GF-D8 (cell line): ENCODE measurements around the gene FOXB2.
"Not testable (repeated sequence)": the region's sequence is repeated elsewhere in the genome, so short reads cannot be mapped to it uniquely, and the experiment has no call there.

Experiments
- DNase-seq: peaks from one replicate; lab custom pipeline; 2025; lab: John Stamatoyannopoulos, UW

Gene FOXB2

DNA sequence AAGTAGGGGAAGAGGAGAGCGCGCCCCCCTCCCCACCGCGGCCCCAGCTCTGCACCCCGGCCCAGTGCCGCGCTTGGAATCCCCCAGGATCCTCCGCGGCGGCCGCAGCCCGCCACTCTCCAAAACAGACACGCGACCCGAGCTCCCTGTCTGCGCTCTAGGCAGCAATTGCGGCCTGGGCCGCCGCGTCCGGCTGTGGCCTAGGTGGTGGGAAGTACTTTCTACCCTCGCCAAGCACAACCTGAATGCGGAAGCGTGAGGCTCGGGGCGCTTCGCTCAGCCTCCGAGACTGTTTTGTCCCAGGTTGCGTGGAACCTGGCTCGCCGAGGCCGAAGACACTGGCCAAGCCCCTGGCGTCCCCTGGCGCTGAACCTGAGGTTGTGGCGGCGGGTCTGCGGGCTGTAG lies 3.3 kb upstream of the FOXB2 start:
- DNase-seq = no peak

DNA sequence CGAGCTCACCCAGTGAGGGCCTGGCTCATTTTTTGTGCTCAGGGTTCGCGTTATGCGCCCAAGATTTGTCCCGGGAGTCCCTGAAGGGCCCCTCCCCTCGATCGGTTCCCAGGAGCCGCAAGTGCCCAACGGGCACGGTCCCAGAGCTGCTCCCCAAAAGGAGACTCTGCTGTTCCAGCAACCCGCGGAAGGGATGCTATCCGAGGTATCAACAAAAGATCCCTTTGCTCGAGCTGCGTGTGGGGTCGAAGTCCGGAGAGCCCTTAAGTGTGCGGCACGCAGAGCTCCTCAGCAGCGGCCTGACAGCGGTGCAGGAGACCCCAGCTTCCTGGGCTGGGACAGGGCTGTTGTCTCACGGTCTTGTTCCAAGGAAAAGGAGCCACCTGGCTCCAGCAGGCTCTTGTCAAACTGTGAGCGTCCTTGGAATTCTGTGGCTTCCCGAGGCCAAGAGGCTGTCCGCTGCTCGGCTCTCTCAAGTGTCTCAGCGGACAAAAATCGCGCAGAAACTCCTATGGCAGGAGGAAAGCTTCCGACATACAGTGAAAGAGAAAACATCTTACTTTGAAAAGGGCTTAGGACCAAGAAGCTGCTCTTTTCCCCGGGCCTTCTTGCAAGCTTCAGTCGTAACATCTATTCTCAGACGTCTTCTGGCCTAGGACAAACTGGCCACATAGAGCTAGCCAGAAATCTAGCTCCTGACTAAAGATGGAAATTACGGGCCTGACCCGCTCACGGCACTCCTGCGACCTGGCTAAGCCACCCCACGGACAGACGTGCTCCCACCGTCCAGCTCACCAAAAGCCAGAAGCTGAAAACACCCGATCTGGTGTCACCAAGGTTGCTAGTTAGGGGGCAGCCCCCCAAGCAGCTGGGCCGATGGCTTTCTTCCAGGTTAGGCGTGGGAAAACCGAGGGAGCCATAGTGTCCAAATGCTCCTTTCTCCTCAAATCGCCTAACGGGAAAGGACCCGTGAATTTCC lies 2.6 kb upstream of the FOXB2 start:
- no peak for DNase-seq

DNA sequence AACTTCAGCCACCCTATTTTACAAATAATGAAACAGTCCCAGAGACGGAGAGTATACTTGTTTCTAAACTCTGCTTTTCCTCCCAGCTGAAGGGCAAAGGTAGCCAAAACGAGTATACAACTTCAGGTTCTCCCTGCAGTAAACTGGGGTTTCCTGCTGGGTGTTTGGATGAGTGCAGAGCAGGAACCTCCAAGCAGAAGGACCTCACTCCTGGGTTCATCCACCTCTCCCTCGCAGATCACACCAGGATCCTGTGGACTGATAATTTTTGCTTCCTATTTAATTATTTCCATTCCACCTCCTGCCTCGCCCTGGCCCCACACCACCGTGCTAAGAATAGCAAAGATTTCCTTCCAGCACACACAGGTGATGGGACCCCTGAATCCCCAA lies 2.0 kb upstream of the FOXB2 start:
- no peak for DNase-seq

DNA sequence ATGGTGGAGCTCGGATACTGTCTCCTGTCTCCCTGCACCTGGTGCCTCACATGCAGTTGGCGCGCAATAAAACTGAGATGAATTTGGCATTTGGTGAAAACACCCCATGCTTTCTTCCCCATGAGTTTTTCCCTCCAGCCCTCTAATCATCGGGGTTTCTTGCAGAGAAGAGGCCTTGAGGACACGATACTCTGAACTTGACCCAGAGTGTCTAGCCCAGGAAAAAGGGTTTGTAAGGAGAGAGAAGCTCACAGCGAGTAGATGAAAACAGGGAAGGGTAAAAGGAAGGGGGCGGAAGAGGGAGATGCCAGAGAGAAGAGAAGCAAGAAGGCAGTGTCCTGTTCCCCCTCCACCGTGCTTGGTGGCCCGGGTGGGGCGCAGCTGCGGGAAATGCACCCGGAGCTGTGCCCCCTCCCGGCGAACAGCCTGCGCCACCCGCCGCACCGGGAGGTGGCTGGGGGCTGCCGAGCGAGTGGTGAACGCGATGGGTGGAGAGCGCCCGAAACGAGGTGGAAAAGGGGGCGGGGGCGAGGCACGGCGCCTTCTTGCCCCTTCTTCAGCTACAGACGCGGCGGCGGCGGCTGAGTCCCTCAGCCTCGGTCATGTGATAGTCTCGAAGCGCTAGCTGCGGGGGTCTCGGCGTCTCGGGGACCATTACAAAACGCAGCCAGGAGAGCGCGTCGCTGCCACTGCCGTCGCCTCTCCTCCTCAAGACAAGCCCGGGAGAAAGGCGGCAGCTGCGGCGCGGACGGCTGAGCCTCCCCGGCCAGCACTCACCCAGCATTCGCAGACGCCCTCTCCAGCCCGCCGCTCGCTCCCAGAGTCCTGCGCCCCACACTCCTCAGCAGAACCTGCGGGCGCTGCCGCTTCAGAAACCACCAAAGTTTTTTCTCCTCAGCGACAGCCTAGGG lies 1.1 kb upstream of the FOXB2 start:
- no peak for DNase-seq

DNA sequence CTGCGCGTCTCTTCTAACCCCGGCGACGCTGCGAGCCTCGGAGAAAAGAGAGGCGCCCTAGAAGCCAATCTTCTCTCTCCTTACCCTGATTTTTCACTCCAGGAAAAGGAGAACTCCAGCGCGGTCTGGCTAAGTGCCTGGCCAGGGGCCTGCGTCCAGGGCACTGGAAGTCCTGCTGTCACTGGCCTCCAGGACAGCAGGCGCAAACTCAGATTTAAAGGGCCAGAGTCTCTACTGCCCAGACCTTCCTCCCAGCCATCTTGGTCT lies 553 bp upstream of the FOXB2 start:
- no peak for DNase-seq

DNA sequence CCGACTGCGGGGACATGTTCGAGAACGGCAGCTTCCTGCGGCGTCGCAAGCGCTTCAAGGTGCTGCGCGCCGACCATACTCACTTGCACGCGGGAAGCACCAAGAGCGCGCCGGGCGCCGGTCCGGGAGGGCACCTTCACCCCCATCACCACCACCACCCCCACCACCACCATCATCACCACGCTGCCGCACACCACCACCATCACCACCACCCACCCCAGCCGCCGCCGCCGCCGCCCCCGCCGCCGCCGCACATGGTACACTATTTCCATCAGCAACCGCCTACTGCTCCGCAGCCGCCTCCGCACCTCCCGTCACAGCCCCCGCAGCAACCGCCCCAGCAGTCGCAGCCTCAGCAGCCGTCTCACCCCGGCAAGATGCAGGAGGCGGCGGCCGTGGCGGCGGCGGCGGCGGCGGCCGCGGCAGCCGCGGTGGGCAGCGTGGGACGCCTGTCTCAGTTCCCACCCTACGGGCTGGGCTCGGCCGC lies 514 bp downstream of the FOXB2 start:
- no peak for DNase-seq

DNA sequence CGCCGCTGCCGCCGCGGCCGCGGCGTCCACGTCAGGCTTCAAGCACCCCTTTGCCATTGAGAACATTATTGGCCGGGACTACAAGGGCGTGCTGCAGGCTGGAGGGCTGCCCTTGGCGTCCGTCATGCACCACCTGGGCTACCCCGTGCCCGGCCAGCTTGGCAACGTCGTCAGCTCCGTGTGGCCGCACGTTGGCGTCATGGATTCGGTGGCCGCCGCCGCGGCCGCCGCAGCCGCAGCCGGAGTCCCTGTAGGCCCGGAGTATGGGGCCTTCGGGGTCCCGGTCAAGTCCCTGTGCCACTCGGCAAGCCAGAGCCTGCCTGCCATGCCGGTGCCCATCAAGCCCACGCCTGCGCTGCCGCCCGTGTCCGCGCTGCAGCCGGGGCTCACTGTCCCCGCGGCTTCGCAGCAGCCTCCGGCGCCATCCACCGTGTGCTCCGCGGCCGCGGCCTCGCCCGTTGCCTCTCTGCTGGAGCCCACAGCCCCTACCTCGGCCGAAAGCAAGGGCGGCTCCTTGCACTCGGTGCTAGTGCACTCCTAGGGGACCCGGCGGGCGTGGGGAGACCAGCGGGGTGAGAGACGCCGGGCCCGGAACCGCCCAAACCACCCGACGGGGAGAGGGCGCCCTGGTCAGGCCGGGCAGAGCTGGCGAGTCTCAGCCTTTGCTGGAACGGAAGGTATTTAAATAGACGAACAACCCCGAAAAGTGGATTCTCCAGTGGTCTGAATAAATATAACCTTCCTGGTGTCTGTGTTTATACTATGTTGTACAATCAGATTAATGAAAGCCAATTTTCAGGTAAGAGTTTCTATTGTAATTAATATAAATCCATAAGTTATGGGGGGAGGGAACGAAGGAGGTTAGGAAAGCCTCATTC lies 1.2 kb downstream of the FOXB2 start:
- DNase-seq = no peak

DNA sequence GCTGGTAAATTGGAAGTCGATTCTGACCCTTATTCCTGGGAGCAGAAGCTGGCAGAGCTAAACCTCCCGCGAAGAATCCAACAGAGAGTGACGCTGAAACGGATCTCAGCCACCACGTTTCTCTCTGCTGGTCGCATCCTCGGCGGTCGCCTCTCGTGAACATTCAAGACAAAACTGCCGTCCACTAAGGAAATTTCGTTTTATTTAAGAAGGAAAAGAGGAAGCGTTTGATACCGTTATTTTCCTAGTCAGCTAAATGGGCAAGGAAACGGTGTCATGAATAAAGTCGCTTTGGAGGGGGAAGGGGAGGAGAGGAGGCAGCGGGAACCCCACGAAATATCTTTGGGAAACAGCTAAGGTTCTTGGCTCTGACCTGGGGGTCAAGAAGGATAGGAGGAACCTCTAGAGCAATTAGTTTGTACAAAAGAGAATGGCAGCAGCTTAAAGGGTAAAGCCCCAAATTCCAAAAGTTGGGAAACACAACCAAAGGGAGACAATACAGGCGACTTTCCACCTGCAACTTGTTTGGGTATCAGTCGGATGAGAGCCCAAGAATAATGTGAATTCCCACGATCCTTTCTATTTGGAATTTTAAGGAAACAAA lies 1.9 kb downstream of the FOXB2 start:
- DNase-seq = no peak

DNA sequence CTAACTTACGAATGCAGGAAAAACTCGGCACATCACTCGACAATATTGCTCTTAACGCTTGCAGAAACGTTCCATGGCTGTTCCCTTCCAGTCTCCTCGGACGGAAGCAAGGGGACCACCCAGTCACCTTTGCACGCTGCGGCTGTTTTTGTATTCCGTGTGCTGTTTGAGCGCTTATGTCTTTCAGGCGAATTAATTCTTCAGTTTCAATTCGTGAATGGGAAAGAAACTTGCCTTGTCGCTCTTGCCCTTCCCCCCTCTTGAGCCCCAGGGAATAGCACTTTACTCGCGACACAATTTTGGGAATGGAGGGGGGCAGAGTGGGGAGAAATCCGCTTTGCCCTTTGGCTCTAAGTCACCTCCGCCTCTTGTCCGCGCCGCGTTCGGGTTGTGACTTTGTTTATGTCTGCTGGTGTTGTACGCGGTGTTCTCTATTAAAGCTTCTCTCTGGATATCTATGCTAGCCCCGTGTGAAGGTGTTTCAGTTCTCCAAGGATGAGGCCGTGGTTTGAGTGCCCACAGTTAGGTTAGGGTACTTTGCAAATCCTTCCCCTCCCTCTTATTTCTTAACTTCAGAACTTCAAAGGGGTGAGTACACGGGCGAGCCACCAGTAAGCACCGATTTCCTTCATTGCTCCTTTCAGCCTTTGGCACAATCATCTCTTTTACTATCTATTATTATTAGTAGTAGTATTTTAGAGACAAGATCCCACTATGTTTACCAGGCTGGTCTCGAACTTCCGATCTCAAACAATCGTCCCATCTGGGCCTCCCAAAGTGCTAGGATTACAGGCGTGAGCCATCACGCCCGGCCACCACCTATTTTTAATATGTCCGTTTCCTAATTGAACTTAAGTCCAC lies 2.7 kb downstream of the FOXB2 start:
- DNase-seq = no peak

DNA sequence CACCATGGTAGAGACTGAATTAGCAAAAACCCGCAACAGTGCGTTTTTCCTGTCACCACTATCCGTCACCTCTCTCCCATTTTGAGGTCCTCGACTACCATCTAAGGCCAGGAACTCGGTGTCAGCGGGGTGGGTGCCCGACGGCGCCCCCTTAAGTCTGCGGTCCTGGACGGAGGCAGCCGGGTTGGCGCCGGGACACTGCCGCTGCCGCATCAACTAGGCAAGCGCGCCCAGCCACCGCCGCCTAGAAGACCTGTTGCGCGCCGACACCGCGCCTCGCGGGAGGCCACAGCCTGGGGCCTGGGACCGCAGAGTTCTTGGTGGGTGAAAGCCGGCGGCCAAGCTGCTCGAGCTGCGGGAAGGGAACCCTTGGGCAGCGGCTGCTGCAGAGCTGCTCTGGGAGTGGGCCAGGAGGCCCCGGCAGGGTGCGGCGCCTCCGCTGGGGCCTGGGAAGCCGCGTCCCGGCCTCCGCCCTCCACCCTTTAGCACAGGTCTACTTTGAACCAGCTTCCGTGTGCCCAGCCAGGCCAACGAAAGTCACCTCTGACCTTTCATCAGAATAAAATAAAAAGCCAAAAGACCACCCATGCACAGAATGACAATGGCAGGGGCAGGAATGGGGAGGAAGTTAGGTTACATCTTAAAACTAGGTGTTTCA lies 3.5 kb downstream of the FOXB2 start:
- DNase-seq = no peak

DNA sequence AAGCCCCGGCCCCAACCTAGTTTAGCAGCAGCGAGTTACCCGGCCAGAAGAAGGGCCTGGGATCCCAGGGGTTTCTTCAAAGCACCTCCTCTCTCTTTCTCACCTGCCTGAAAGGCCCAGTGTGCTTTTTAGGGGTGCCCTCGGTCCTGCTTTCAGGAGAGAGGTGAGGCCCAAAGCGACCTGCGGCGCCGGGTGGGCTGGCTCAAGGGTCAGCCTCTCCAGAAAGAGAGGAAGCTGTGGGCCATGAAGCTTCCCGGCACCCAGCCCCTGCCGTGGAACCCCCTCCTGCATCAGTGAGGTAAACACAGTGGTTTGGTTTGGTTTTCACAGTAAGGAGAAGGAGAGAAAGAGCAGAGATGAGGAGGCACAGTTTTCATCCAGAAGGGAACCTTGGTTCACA lies 4.3 kb downstream of the FOXB2 start:
- no peak for DNase-seq

DNA sequence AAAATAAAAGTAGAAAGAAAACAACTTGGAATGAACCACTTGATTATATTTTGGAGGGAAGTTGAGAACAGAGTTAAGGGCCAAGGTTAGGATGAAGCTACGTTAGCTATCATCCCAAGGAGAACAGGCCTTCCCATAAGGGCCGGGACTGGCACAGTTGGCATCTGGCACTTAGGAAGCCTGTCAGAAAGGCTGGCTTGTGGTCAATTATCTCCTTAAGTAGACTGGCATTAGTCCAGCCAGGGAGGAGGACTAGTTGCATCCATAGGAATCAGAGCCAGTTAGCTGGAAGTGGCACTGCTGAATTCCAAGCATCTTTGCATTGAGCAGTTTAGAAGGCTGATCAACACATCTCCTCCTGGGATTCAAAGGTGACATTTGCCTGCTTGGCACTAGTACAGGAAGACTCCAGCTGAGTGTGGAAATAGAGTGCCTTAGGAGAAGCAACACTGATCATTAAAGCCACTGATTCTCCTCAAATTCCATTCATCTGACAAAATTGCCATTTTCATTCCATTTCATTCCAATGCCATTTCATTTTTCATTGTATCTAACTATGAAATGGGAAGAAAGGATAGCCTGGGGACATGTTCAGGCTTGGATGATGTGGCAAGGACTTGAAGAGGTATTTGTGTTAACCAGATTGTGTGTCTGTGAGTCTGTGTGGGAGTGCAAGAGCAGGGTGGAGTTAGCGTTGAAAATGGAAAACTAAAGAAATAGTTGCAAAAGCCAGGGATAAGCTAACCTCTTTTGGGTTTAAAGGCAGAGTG lies 5.5 kb downstream of the FOXB2 start:
- DNase-seq = no peak

DNA sequence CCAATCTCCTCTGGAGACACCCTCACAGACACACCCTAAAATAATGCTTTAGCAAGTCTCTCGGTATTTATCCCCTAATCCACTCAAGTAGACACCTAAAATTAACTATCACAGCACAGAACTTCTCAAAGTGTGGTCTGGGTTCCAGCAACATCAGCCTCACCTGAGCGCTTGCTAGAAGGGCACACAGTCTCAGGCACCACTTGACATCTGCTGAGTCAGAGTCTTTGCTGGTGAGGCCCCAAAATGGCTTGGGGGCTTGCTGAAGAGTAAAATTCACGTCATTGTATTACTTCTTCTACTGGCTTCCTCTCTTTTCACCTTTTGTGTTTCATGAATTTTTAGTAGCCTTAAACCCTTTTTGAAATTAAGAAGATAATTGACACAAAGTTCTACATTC lies 9.0 kb downstream of the FOXB2 start:
- DNase-seq = no peak

DNA sequence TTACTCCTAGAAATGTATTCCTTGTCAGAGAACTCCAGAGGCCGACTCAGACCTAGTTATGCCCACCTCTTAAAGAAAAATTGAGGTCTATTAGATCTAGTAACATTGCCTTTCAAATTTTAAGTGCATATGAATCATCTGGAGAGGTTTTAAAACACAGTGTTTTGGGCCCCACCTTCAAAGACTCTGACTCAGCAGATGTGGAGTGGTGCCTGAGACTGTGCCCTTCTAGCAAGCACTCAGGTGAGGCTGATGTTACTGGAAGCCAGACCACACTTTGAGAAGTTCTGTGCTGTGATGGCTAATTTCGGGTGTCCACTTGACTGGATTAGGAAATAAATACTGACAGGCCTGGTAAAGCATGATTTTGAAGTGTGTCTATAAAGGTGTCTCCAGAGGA lies 10.6 kb downstream of the FOXB2 start:
- no peak for DNase-seq

DNA sequence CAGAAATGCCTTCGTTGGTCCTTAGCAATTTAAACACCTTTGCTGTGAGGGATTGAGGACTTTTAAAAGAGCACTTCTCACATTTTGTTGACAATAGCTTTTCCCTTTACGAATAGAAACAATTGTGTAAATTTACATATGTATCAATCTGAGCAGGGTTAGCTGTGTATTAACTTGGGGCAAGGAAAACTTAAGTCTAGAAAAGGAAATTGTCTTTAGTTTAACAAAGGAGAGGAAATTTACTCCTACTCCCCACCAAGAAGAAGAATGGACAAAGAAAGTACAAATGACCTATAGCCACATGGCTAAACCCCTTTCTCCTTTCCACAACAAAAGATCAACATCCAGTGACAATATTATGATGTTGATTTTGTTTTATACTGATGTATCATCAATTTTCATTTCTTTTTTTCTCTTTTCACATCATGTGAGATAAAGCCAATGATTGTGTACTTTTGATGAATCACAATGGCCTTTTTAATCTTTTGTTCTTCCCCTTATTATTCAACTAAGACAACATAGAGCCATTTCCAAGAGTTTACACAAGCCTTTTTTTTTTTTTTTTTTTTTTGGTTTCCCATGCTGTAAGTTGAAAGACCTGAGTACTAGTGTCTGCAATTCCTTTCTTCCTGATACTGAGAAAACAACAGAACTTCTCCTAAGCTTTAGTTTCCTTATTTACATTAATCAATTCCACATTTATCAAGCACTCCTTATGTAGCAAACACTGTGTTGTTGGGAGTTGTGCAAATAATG lies 19.0 kb downstream of the FOXB2 start:
- no peak for DNase-seq

DNA sequence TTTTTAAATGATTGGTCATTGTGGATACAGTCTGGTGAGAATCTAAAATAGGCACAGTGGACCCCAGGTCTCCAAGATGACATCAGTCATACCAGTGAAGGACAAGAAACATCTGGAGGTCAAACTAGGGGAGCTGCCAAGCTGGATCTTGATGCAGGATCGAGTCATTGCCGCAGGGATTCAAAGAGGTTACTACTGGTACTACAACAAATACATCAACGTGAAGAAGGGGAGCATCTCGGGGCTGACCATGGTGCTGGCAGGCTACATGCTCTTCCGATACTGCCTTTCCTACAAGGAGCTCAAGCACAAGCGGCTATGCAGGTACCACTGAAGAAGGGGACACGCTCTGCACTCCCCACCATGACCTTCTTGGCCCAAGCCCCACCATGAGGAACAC lies 20.9 kb downstream of the FOXB2 start:
- no peak for DNase-seq

DNA sequence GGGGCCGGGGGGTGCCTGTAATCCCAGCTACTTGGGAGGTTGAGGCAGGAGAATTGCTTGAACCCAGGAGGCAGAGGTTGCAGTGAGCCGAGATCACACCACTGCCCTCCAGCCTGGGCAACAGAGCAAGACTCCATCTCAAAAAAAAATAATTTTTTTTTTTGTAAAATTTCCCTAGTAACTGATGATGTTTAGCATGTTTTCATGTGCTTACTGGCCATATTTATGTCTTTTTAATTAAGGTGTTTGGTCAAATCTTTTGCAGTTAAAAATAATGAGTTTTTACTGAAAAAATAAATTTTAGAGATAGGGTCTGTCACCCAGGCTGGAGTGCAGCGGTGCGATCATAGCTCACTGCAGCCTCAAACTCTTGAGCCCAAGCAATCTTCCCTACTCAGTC lies 24.3 kb downstream of the FOXB2 start:
- not testable (repeated sequence) for DNase-seq

DNA sequence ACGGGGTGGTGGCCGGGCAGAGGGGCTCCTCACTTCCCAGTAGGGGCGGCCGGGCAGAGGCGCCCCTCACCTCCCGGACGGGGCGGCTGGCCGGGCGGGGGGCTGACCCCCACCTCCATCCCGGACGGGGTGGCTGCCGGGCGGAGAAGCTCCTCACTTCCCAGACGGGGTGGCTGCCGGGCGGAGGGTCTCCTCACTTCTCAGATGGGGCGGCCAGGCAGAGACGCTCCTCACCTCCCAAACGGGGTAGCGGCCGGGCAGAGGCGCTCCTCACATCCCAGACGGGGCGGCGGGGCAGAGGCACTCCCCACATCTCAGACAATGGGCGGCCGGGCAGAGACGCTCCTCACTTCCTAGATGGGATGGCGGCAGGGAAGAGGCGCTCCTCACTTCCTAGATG lies 41.2 kb downstream of the FOXB2 start:
- DNase-seq = not testable (repeated sequence)
